GM12891 (cell line): Measurements from ENCODE around the gene WNT2B.
"Not testable (repeated sequence)": the region's sequence is repeated elsewhere in the genome, so short reads cannot be mapped to it uniquely, and the experiment has no call there.

ENCODE experiments used
- DNase-seq: peaks from one replicate; pipeline ENCODE4 v3.0.0; 2011; ENCODE audit warnings: low spot score; ENCODE audit not compliant: insufficient read length
- FAIRE-seq: peaks from 2 replicates; lab custom pipeline; 2011; peaks lifted over from hg19 to GRCh38; lab: Jason Lieb, UNC
- PAX5 ChIP-seq: IDR thresholded peaks from 2 replicates; pipeline ENCODE4 v1.6.1; 2011; ENCODE audit warnings: low read length, moderate library complexity, mild to moderate bottlenecking; ENCODE audit not compliant: insufficient read depth, severe bottlenecking
- POLR2A ChIP-seq: IDR thresholded peaks from 2 replicates; pipeline ENCODE4 v1.6.1; 2011; ENCODE audit warnings: low read depth, low read length, control low read depth
- POLR2AphosphoS5 ChIP-seq: IDR thresholded peaks from 2 replicates; pipeline ENCODE4 v1.6.1; 2011; ENCODE audit warnings: low read depth, low read length, control low read depth
- POU2F2 ChIP-seq: IDR thresholded peaks from 2 replicates; pipeline ENCODE4 v1.6.1; 2011; ENCODE audit warnings: low read depth, mild to moderate bottlenecking, control low read depth, low read length, moderate library complexity
- SPI1 ChIP-seq: IDR thresholded peaks from 2 replicates; pipeline ENCODE4 v1.6.1; 2011; ENCODE audit warnings: low read depth, low read length, control low read depth
- TAF1 ChIP-seq: IDR thresholded peaks from 2 replicates; pipeline ENCODE4 v1.6.1; 2011; ENCODE audit warnings: low read depth, low read length, control low read depth

Gene WNT2B

DNA sequence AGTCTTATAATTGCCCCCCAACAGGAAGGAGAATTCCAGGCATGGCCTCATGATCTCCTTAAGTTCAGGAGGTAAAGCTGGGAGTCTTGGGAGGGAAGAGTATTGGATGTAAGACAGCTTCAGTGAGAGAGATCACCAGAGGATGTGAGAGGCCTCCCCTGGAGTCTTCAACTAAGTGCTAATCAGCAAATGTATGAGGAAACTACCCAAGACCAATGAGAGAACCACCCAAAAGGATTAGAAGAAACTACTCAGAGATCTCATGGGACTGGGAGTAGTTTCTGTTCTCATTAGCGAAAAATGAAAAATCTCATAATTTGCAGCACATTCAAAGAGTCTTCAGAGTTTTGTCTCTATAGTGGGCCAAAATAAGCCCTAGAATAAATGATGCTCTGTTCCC, 36.6 kb upstream of the WNT2B start:
- FAIRE-seq (no peak), DNase-seq (no peak)
- TF ChIP-seq SPI1 (no peak), POLR2A (no peak), PAX5 (no peak), POU2F2 (no peak), TAF1 (no peak), POLR2AphosphoS5 (no peak)

- DNase-seq (no peak), FAIRE-seq (no peak)
- TF ChIP-seq POLR2A: no peak
These were observed 31.2 kb upstream of the WNT2B start for GRCh38 chr1:112477550-112477949.

GRCh38 chr1:112478314-112478713, 30.5 kb upstream of the WNT2B start:
- no peak for FAIRE-seq
- DNase-seq: no peak
- TF ChIP-seq PAX5 (no peak), POLR2AphosphoS5 (no peak), POU2F2 (no peak), TAF1 (no peak), SPI1 (no peak), POLR2A (no peak)

- not testable (repeated sequence) for DNase-seq, FAIRE-seq
These were observed 22.7 kb upstream of the WNT2B start for GRCh38 chr1:112486063-112486462.

DNA sequence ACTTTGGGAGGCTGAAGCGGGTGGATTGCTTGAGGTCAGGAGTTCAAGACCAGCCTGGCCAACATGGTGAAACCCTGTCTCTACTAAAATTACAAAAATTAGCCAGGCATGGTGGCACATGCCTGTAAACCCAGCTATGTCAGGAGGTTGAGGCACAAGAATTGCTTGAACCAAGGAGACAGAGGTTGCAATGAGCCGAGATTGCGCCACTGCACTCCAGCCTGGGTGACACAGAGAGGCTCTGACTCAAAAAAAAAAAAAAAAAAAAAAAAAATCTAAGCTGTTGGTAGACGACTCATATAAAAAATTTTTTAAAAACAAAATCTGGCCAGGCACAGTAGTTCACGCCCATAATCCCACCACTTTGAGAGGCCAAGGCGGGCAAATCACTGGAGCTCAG, 21.1 kb upstream of the WNT2B start:
- not testable (repeated sequence) for DNase-seq, FAIRE-seq

- no peak for FAIRE-seq
- no peak for DNase-seq
These were observed 20.6 kb upstream of the WNT2B start for GRCh38 chr1:112488141-112488540.

GRCh38 chr1:112492076-112492475, 16.7 kb upstream of the WNT2B start:
- no peak for FAIRE-seq
- TF ChIP-seq PAX5 (no peak), SPI1 (no peak)
- DNase-seq: no peak

More at GRCh38 chr1:112488141-112488540, 20.6 kb upstream of the WNT2B start:
- TF ChIP-seq SPI1 (no peak), POLR2AphosphoS5 (no peak), POLR2A (no peak), TAF1 (no peak), PAX5 (no peak), POU2F2 (no peak)

- TF ChIP-seq POLR2A (no peak), TAF1 (no peak), PAX5 (no peak), SPI1 (no peak), POLR2AphosphoS5 (no peak), POU2F2 (no peak)
- FAIRE-seq: no peak
- no peak for DNase-seq
These were observed 15.4 kb upstream of the WNT2B start for GRCh38 chr1:112493351-112493750.

- FAIRE-seq: no peak
These were observed 12.5 kb upstream of the WNT2B start for GRCh38 chr1:112496290-112496689.

DNA sequence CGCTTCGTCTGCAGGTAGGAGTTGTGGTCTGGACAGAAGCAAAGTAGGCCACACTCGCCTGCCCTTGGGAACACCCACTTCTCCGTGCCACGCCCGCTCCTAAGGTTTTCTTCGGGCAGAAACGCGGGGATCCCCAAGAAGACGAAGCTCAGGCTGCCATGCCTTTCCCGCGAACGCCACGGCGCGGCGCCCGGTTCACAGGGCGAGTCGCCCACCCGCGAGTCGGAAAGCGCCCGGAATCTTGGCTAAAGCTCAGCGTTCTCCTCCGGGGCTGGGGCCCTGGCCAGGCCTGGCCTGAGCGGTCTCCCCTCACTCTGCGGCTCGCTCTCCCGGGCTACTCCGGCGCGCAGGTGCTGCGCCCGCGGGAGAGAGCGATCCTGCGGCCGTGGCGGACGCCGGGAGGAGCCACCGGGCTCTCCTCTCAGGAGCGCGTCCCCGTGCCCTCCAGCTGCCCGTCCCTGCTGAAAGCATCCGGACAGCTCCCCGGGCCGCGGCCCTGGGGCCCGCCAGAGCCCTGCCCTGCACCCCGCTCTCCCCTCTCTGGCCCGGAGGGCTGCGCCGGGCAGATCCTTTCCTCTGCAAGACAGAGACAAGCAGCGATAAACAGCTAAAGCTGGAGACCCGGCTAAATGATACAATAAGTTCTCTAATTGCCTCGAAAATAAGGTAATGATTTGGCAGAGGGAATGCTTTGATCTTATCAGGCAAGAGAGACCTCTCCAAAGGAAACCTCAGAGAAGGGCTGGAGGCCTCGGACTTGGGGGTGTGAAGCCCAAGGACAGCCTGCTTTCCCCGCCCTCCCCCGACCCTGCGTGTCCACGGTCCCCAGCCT, 6.7 kb upstream of the WNT2B start:
- FAIRE-seq: peak; percentile 73
- peak; percentile 47 for DNase-seq

More at GRCh38 chr1:112496290-112496689, 12.5 kb upstream of the WNT2B start:
- DNase-seq: no peak
- TF ChIP-seq POLR2AphosphoS5 (no peak), PAX5 (no peak)

GRCh38 chr1:112502826-112503225, 5.9 kb upstream of the WNT2B start:
- FAIRE-seq (no peak), DNase-seq (no peak)
- TF ChIP-seq POLR2AphosphoS5 (no peak), PAX5 (no peak), POLR2A (no peak), POU2F2 (no peak), TAF1 (no peak)

More for the DNA sequence above, 6.7 kb upstream of the WNT2B start:
- TF ChIP-seq TAF1 (no peak), POU2F2 (0 out of 2 replicates have a peak, but pooled peaks have one; percentile 12)
